IMR-90 (cell line): ENCODE data around the gene EIF5A2. TPM values are rescaled to one million over a fixed set of nuclear protein-coding genes. Genes with fewer than 3 reads are reported as not detected.

Experiments
- ATAC-seq: fragments of 200-7000 bp; cut with Tn5 transposase; 2 replicates; pipeline ENCODE4 v1.9.1; 2020; ENCODE audit warnings: low read depth, mild to moderate bottlenecking, moderate library complexity
- BruUV-seq: library from RNA; stranded (reverse); fragments of 400-500 nt; replicated peaks from 2 replicates; lab custom pipeline; 2021; lab: Mats Ljungman, UMichigan
- CTCF ChIA-PET: fragments of 300-600 bp; formaldehyde crosslinking; extraction: SDS; loops from one replicate; lab custom pipeline; 2021; ENCODE audit warnings: antibody characterized with exemption; lab: Yijun Ruan, JAX
- POLR2A ChIA-PET: fragments of 300-600 bp; sonication (Branson Sonifier 250); formaldehyde crosslinking; loops from one replicate; lab custom pipeline; 2022; ENCODE audit warnings: antibody characterized with exemption; ENCODE audit not compliant: unreplicated experiment; lab: Charles Lee
- DNase-seq: peaks from one replicate; pipeline ENCODE4 v3.0.0; 2013
- H2AFZ ChIP-seq: replicated peaks from 2 replicates; pipeline ENCODE3; 2013; ENCODE audit warnings: low read length, mild to moderate bottlenecking; ENCODE audit not compliant: poor library complexity
- H2AK5ac ChIP-seq: 2 replicates; pipeline ENCODE4 v1.6.1; 2013; ENCODE audit warnings: low read depth, low read length, inconsistent platforms
- H2AK9ac ChIP-seq: replicated peaks from 2 replicates; pipeline ENCODE3; 2013; ENCODE audit warnings: mild to moderate bottlenecking, low read depth, low read length, moderate library complexity; ENCODE audit not compliant: poor library complexity
- H2BK120ac ChIP-seq: 2 replicates; pipeline ENCODE4 v1.6.1; 2013; ENCODE audit warnings: low read depth, low read length, inconsistent platforms
- H2BK15ac ChIP-seq: 3 replicates; pipeline ENCODE4 v1.6.1; 2013; ENCODE audit warnings: low read depth, low read length, inconsistent platforms
- H2BK20ac ChIP-seq: 2 replicates; pipeline ENCODE4 v1.6.1; 2013; ENCODE audit warnings: low read depth, mild to moderate bottlenecking, inconsistent platforms, low read length, moderate library complexity
- H2BK5ac ChIP-seq: 2 replicates; pipeline ENCODE4 v1.6.1; 2013; ENCODE audit warnings: mild to moderate bottlenecking, low read depth, low read length, inconsistent platforms; ENCODE audit not compliant: poor library complexity, severe bottlenecking
- H3K14ac ChIP-seq: replicated peaks from 2 replicates; pipeline ENCODE4 v1.6.1; 2013; ENCODE audit warnings: low read depth, low read length, inconsistent platforms
- H3K18ac ChIP-seq: 2 replicates; pipeline ENCODE4 v1.6.1; 2013; ENCODE audit warnings: low read depth, low read length, control low read depth
- H3K23ac ChIP-seq: 2 replicates; pipeline ENCODE4 v1.6.1; 2013; ENCODE audit warnings: low read depth, low read length, inconsistent platforms
- H3K27ac ChIP-seq: 2 replicates; pipeline ENCODE4 v1.5.1; 2013; ENCODE audit warnings: mild to moderate bottlenecking, control low read depth, low read length; ENCODE audit not compliant: insufficient read depth
- H3K27me3 ChIP-seq: 2 replicates; pipeline ENCODE4 v1.6.1; 2013; ENCODE audit warnings: low read length; ENCODE audit not compliant: control insufficient read depth, insufficient read depth
- H3K36me3 ChIP-seq: 2 replicates; pipeline ENCODE4 v1.6.1; 2013; ENCODE audit warnings: low read length, mixed read lengths; ENCODE audit not compliant: control insufficient read depth, insufficient read depth
- H3K4ac ChIP-seq: 2 replicates; pipeline ENCODE4 v1.6.1; 2013; ENCODE audit warnings: low read depth, low read length, inconsistent platforms
- H3K4me1 ChIP-seq: 2 replicates; pipeline ENCODE4 v1.6.1; 2013; ENCODE audit warnings: low read length, mixed read lengths; ENCODE audit not compliant: control insufficient read depth, insufficient read depth
- H3K4me2 ChIP-seq: 2 replicates; pipeline ENCODE4 v1.6.1; 2013; ENCODE audit warnings: low read depth, mild to moderate bottlenecking, control low read depth, low read length, moderate library complexity
- H3K4me3 ChIP-seq: 2 replicates; pipeline ENCODE4 v1.5.1; 2013; ENCODE audit warnings: low read depth, mild to moderate bottlenecking, control low read depth, low read length, moderate library complexity; ENCODE audit not compliant: insufficient read depth
- H3K56ac ChIP-seq: 2 replicates; pipeline ENCODE4 v1.6.1; 2013; ENCODE audit warnings: low read length, inconsistent platforms; ENCODE audit not compliant: insufficient read depth; ENCODE audit errors: extremely low read depth
- H3K79me1 ChIP-seq, 2 experiments: 2 replicates each; pipeline ENCODE4 v1.6.1; 2013; ENCODE audit warnings: low read length in 2 of 2, inconsistent platforms in 1 of 2, low read depth in 1 of 2
- H3K9ac ChIP-seq: 2 replicates; pipeline ENCODE4 v1.6.1; 2013; ENCODE audit warnings: low read depth, low read length, control low read depth
- H3K9me1 ChIP-seq: 2 replicates; pipeline ENCODE4 v1.6.1; 2013; ENCODE audit warnings: low read length, inconsistent platforms; ENCODE audit not compliant: insufficient read depth
- H3K9me3 ChIP-seq: 2 replicates; pipeline ENCODE4 v1.6.1; 2013; ENCODE audit warnings: low read length; ENCODE audit not compliant: control insufficient read depth, insufficient read depth
- H4K20me1 ChIP-seq: 2 replicates; pipeline ENCODE4 v1.6.1; 2013; ENCODE audit warnings: low read length, inconsistent platforms; ENCODE audit not compliant: insufficient read depth
- H4K5ac ChIP-seq: 2 replicates; pipeline ENCODE4 v1.6.1; 2013; ENCODE audit warnings: mild to moderate bottlenecking, low read depth, low read length, control low read depth
- H4K8ac ChIP-seq, 2 experiments: 2 replicates each; pipeline ENCODE4 v1.6.1; 2013; ENCODE audit warnings: low read depth in 2 of 2, low read length in 2 of 2, control low read depth in 1 of 2, inconsistent platforms in 1 of 2
- H4K91ac ChIP-seq: 2 replicates; pipeline ENCODE4 v1.6.1; 2013; ENCODE audit warnings: low read depth, low read length, inconsistent platforms; ENCODE audit not compliant: insufficient read depth
- BHLHE40 ChIP-seq: fragments of 150-350 bp; IDR thresholded peaks from 2 replicates; pipeline ENCODE4 v1.6.1; 2016; ENCODE audit warnings: mild to moderate bottlenecking, low read depth, low read length
- CEBPB ChIP-seq: IDR thresholded peaks from 2 replicates; pipeline ENCODE4 v1.6.1; 2012; ENCODE audit warnings: low read depth, low read length, improper control_type of control experiment
- MAZ ChIP-seq: IDR thresholded peaks from 2 replicates; pipeline ENCODE4 v1.6.1; 2012; ENCODE audit warnings: low read depth, mild to moderate bottlenecking, low read length, improper control_type of control experiment, moderate library complexity, borderline replicate concordance
- USF2 ChIP-seq: fragments of 150-350 bp; IDR thresholded peaks from 2 replicates; pipeline ENCODE4 v1.6.1; 2017; ENCODE audit warnings: mild to moderate bottlenecking, antibody characterized with exemption, low read length, low read depth
- dilution Hi-C: fragments of 300-500 bp; cut with HindIII; formaldehyde crosslinking; loops from one replicate; pipeline ENCODE4 v1.14.3; 2018; ENCODE audit warnings: low sequenced_read_pairs; ENCODE audit not compliant: unreplicated experiment
- in situ Hi-C: fragments of 300-500 bp; cut with MboI; formaldehyde crosslinking; loops from 3 replicates; pipeline ENCODE4 v1.14.3; 2019; ENCODE audit warnings: low sequenced_read_pairs, inconsistent platforms, mixed read lengths
- intact Hi-C: fragments of 100-400 bp; cut with micrococcal nuclease; formaldehyde crosslinking; loops from 2 replicates; pipeline ENCODE4 v1.10.0; 2022
- polyA plus RNA-seq, 3 experiments: library from polyadenylated mRNA; depleted of rRNA; stranded (reverse); fragments of >200 nt; gene quantifications; 2 replicates each; pipeline ENCODE4 v1.2.3, GENCODE V29; 2012; ENCODE audit warnings: low replicate concordance in 1 of 3
- total RNA-seq: library from RNA; depleted of rRNA; stranded (reverse); fragments of >200 nt; gene quantifications from 2 replicates; pipeline ENCODE4 v1.2.3, GENCODE V29; 2012
- TF ChIP-seq, protein P1 (sequence below): conservative IDR thresholded peaks from 2 replicates; pipeline ENCODE4 v1.5.1; 2012; ENCODE audit warnings: mild to moderate bottlenecking, low read depth, low read length, improper control_type of control experiment

The EIF5A2 gene
- total and polyA plus RNA-seq, 2 of the 4 experiments (the other 2 are of a cell fraction), result 7.7 to 7.8 TPM

GRCh38 chr3:170910542-170910941, 2.1 kb upstream of the EIF5A2 start:
- TF ChIP-seq USF2 (no peak), MAZ (no peak), BHLHE40 (no peak), CEBPB (no peak)
- TF ChIP-seq, protein P1, sequence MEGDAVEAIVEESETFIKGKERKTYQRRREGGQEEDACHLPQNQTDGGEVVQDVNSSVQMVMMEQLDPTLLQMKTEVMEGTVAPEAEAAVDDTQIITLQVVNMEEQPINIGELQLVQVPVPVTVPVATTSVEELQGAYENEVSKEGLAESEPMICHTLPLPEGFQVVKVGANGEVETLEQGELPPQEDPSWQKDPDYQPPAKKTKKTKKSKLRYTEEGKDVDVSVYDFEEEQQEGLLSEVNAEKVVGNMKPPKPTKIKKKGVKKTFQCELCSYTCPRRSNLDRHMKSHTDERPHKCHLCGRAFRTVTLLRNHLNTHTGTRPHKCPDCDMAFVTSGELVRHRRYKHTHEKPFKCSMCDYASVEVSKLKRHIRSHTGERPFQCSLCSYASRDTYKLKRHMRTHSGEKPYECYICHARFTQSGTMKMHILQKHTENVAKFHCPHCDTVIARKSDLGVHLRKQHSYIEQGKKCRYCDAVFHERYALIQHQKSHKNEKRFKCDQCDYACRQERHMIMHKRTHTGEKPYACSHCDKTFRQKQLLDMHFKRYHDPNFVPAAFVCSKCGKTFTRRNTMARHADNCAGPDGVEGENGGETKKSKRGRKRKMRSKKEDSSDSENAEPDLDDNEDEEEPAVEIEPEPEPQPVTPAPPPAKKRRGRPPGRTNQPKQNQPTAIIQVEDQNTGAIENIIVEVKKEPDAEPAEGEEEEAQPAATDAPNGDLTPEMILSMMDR, result no peak
- DNase-seq (no peak), ATAC-seq (no peak)
- Histone ChIP-seq H3K36me3 (no peaks in the 10 kb centered on the region), H3K27me3 (no peaks in the 10 kb centered on the region), H3K4me2 (no peak overlapping the region), H2BK15ac (no peak overlapping the region), H3K9ac (no peak overlapping the region), H3K14ac (no peak overlapping the region), H2AK9ac (no peak overlapping the region), H4K20me1 (peaks cover 3% of the 10 kb centered on the region; the same call in 1 of the 2 replicates), H3K23ac (no peak overlapping the region), H2BK120ac (no peak overlapping the region), H3K27ac (no peak overlapping the region), H2AFZ (no peak overlapping the region), H4K8ac (no peak overlapping the region), H2BK5ac (no peak overlapping the region), H4K91ac (no peak overlapping the region), H3K79me1 (peaks cover 7% of the 10 kb centered on the region in 2 experiments; a peak in 3 of 4 replicates), H3K4ac (no peak overlapping the region), H3K9me3 (peaks cover 7% of the 10 kb centered on the region), H3K18ac (no peak overlapping the region), H4K5ac (no peak overlapping the region), H2AK5ac (no peak overlapping the region), H3K9me1 (0 out of 2 replicates have a peak, but pooled peaks cover 3% of the 10 kb centered on the region), H3K4me3 (no peak overlapping the region), H2BK20ac (no peak overlapping the region), H3K56ac (no peak overlapping the region), H3K4me1 (peaks cover 7% of the 10 kb centered on the region)
- no TSS peak for BruUV-seq
- ChIA-PET POLR2A (no interaction called here), CTCF (interaction anchor here (1.0 kb wide), 1 partner anchor 43 kb away, joined by 3 read pairs; no protein-coding TSS in a partner anchor)
- intact Hi-C loops (no loop called here), dilution Hi-C loops (no loop called here), in situ Hi-C loops (no loop called here)
